SK-N-MC (cell line): ENCODE data around the gene CYFIP2.

Source experiments
- EZH2 ChIP-seq: fragments of 200-600 bp; sonication (generic); IDR thresholded peaks from one replicate; pipeline ENCODE4 v1.6.1; 2017; ENCODE audit warnings: antibody characterized with exemption
- FOXP2 ChIP-seq: optimal IDR thresholded peaks from 2 replicates; pipeline ENCODE3; 2011; ENCODE audit warnings: mild to moderate bottlenecking, moderate library complexity; ENCODE audit not compliant: insufficient read depth; ENCODE audit errors: extremely low read length, control extremely low read depth
- POLR2AphosphoS5 ChIP-seq: IDR thresholded peaks from 2 replicates; pipeline ENCODE4 v1.6.1; 2012; ENCODE audit warnings: mild to moderate bottlenecking, low read depth, low read length, borderline replicate concordance

- TF ChIP-seq EZH2: no peak
- no peak for TF ChIP-seq POLR2AphosphoS5
- no peak for TF ChIP-seq FOXP2
These were observed 70.5 kb downstream of the CYFIP2 start for GRCh38 chr5:157336423-157336744.
